WTC11 (cell line): Measurements from ENCODE around the gene HIVEP2. TPM values are rescaled to one million over a fixed set of nuclear protein-coding genes. Genes with fewer than 3 reads are reported as not detected.

ENCODE experiments used
- ATF2 ChIP-seq: sonication (generic); formaldehyde crosslinking; IDR thresholded peaks from 2 replicates; pipeline ENCODE4 v1.8.1; 2022; ENCODE audit warnings: low read depth, missing genetic modification reagents, borderline replicate concordance
- CTCF ChIP-seq: fragments of 200-600 bp; IDR thresholded peaks from 2 replicates; pipeline ENCODE4 v1.8.0; 2022; ENCODE audit warnings: antibody characterized with exemption
- E2F1 ChIP-seq: sonication (generic); formaldehyde crosslinking; IDR thresholded peaks from 2 replicates; pipeline ENCODE4 v1.8.0; 2022; ENCODE audit warnings: mild to moderate bottlenecking, missing genetic modification reagents
- ELF4 ChIP-seq: sonication (generic); formaldehyde crosslinking; IDR thresholded peaks from 2 replicates; pipeline ENCODE4 v1.8.1; 2022; ENCODE audit warnings: low read depth, mild to moderate bottlenecking, moderate library complexity, missing genetic modification reagents
- ETV6 ChIP-seq: sonication (generic); formaldehyde crosslinking; IDR thresholded peaks from 2 replicates; pipeline ENCODE4 v1.8.1; 2022; ENCODE audit warnings: mild to moderate bottlenecking, missing genetic modification reagents
- FOXK1 ChIP-seq: sonication (generic); formaldehyde crosslinking; IDR thresholded peaks from 2 replicates; pipeline ENCODE4 v1.8.0; 2022; ENCODE audit warnings: mild to moderate bottlenecking, moderate library complexity, missing genetic modification reagents
- FOXP1 ChIP-seq: sonication (generic); formaldehyde crosslinking; IDR thresholded peaks from 2 replicates; pipeline ENCODE4 v1.8.0; 2022; ENCODE audit warnings: missing genetic modification reagents, mild to moderate bottlenecking, moderate library complexity, borderline replicate concordance
- FOXP4 ChIP-seq: sonication (generic); formaldehyde crosslinking; IDR thresholded peaks from 2 replicates; pipeline ENCODE4 v1.8.0; 2022; ENCODE audit warnings: mild to moderate bottlenecking, missing genetic modification reagents
- GRHL2 ChIP-seq: fragments of 250-450 bp; sonication (Bioruptor Pico); IDR thresholded peaks from 2 replicates; pipeline ENCODE4 v1.8.0; 2022; ENCODE audit warnings: mild to moderate bottlenecking, moderate library complexity; ENCODE audit not compliant: insufficient replicate concordance, severe bottlenecking
- PRDM15 ChIP-seq: sonication (generic); formaldehyde crosslinking; IDR thresholded peaks from 2 replicates; pipeline ENCODE4 v1.8.0; 2022; ENCODE audit warnings: missing genetic modification reagents
- SMAD3 ChIP-seq: sonication (generic); formaldehyde crosslinking; IDR thresholded peaks from 2 replicates; pipeline ENCODE4 v1.8.0; 2022; ENCODE audit warnings: missing genetic modification reagents, mild to moderate bottlenecking, borderline replicate concordance
- ZNF232 ChIP-seq: sonication (generic); formaldehyde crosslinking; IDR thresholded peaks from 2 replicates; pipeline ENCODE4 v1.8.0; 2022; ENCODE audit warnings: mild to moderate bottlenecking, missing genetic modification reagents
- ZNF281 ChIP-seq: sonication (generic); formaldehyde crosslinking; IDR thresholded peaks from 2 replicates; pipeline ENCODE4 v1.8.0; 2023; ENCODE audit warnings: mild to moderate bottlenecking, missing genetic modification reagents
- ZNF512 ChIP-seq: sonication (generic); formaldehyde crosslinking; IDR thresholded peaks from 2 replicates; pipeline ENCODE4 v1.8.1; 2022; ENCODE audit warnings: missing genetic modification reagents, borderline replicate concordance
- ZNF532 ChIP-seq: fragments of 250-450 bp; sonication (Bioruptor Pico); IDR thresholded peaks from 2 replicates; pipeline ENCODE4 v1.9.0; 2021; ENCODE audit warnings: mild to moderate bottlenecking, borderline replicate concordance
- total RNA-seq: library from RNA; stranded (reverse); gene quantifications from 3 replicates; pipeline ENCODE4 v1.2.3, GENCODE V29; 2021

HIVEP2 gene
- total RNA-seq, 1 experiment from 2014 or later: 11.5 TPM

GRCh38 chr6:142946181-142946923 is 1.4 kb upstream of the HIVEP2 start (continued):
- TF ChIP-seq ETV6 (CRISPR knock-in tag) (peak; percentile 69; the same call in 1 of the 2 replicates), CTCF (no peak), FOXP4 (CRISPR knock-in tag) (0 out of 2 replicates have a peak, but pooled peaks have one; percentile 67), E2F1 (no peak), FOXP1 (CRISPR knock-in tag) (no peak), ZNF232 (0 out of 2 replicates have a peak, but pooled peaks have one; percentile 52), ZNF512 (CRISPR knock-in tag) (no peak), FOXK1 (CRISPR knock-in tag) (peak; percentile 60), ZNF532 (CRISPR knock-in tag) (no peak), SMAD3 (CRISPR knock-in tag) (no peak), ELF4 (peak; percentile 22; the same call in 1 of the 2 replicates), ZNF281 (no peak), PRDM15 (CRISPR knock-in tag) (no peak), ATF2 (CRISPR knock-in tag) (no peak), GRHL2 (CRISPR knock-in tag) (no peak)
